LNCaP clone FGC (cell line): ENCODE results near the gene MICAL2.

Experiments used
- DNase-seq: peaks from one replicate; pipeline ENCODE4 v3.0.0-alpha.2; 2011; ENCODE audit warnings: low read depth
- H3K4me3 ChIP-seq: 2 replicates; pipeline ENCODE4 v1.5.1; 2011; ENCODE audit warnings: mild to moderate bottlenecking, low read depth, low read length, control low read depth
- TF ChIP-seq, protein P1 (sequence below): IDR thresholded peaks from 2 replicates; pipeline ENCODE4 v1.5.1; 2012; ENCODE audit warnings: mild to moderate bottlenecking; ENCODE audit not compliant: control insufficient read depth, insufficient read depth; ENCODE audit errors: extremely low read depth

The MICAL2 gene

DNA sequence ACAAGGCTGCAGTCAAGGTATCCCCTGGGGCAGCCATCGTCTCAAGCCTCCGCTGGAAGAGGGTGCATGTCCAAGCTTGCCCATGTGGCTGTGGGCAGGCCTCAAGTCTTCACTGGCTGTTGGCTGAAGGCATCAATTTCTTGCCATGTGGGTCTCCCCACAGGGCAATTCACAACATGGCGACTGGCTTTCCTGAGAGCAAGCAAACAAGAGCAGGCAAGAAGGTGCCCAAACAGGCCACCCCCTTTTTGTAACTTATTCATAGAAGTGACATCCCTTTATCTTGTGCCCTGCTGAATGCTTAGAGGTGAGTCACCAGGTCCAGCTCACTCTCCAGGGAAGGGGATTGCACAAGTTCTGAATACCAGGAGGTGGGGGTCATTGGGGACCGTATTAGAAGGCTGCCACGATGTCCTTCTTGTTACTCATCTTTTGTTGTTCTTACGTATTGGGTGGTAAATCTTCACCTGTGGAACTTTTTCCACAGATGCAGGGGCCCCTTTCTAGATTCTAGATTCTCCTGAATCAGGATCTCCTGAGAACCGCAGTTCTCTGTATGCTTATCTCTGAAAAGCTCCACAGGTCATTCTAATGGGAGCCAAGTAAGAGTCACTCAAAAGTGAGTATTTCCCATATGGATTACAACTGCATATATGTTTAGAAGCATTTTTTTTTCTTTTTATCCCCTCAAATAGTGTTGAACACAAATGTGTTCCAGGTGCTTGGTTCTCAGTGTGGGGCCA lies 44.2 kb upstream of the MICAL2 start:
- TF ChIP-seq, protein P1, sequence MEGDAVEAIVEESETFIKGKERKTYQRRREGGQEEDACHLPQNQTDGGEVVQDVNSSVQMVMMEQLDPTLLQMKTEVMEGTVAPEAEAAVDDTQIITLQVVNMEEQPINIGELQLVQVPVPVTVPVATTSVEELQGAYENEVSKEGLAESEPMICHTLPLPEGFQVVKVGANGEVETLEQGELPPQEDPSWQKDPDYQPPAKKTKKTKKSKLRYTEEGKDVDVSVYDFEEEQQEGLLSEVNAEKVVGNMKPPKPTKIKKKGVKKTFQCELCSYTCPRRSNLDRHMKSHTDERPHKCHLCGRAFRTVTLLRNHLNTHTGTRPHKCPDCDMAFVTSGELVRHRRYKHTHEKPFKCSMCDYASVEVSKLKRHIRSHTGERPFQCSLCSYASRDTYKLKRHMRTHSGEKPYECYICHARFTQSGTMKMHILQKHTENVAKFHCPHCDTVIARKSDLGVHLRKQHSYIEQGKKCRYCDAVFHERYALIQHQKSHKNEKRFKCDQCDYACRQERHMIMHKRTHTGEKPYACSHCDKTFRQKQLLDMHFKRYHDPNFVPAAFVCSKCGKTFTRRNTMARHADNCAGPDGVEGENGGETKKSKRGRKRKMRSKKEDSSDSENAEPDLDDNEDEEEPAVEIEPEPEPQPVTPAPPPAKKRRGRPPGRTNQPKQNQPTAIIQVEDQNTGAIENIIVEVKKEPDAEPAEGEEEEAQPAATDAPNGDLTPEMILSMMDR = no peak
- no peak for DNase-seq
- no peak overlapping the region for H3K4me3 ChIP-seq

DNA sequence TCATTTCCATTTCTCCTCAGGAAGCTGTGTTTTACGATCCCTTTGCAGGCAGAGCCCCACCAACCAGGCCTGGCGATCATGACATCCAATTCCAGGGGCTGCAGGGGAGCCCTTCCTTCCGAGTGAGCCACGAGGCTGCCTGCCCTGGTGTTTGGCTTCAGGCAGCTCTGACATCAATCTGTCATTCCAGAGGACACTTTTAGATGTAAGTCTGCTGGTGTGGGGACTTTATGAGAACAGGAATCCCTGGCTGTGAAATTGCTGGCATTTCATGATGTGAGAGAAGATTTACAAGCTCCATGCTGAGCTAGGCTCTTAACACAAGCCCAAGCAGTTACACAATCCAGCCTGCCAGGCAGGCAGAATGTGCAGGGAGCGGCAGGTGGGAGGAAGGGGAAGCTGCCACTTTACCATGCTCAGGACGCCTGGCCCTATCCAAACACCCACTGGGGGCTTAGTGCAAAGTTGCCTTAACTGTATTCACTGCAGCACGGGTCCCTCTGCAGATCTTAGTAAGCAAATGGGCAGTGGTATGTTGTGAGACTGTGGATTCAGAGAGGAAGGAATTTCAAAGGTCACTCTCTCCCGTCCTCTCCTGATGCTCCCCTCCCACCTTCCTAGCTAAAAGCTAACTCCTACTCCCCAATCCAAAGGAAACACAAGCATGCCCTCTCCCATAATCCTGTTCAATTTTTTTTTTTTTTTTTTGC lies 43.4 kb upstream of the MICAL2 start:
- no peak overlapping the region for H3K4me3 ChIP-seq
- DNase-seq = peak; percentile 75
- TF ChIP-seq, protein P1 = no peak

DNA sequence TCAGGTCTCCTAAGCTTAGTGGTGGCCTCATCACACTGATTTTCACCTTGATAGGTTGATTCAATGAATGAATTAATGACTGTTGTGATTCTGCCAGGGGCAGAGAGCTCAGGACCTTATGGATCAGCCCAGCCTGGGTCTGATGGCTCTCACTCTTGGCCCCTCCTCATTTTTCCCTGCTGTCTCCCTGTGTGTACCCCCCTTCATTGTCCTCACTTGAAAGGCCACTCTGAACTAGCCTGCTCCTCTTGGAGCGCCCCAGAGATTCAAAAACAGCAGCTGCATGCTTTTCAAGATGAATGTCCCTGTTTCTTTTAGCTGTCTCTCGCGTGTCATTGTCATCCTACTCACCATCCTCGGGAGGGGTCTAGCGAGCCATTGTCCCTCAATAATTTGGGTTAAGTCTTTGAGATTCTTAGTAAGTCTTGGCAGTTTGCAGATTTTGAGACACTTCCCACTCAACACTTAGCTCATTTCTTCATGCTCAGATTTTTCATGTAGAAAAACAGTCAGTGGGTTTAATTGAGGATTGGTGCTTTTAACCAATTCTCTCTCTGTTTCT lies 42.5 kb upstream of the MICAL2 start:
- no peak for DNase-seq
- TF ChIP-seq, protein P1 = no peak
- H3K4me3 ChIP-seq = no peak overlapping the region

DNA sequence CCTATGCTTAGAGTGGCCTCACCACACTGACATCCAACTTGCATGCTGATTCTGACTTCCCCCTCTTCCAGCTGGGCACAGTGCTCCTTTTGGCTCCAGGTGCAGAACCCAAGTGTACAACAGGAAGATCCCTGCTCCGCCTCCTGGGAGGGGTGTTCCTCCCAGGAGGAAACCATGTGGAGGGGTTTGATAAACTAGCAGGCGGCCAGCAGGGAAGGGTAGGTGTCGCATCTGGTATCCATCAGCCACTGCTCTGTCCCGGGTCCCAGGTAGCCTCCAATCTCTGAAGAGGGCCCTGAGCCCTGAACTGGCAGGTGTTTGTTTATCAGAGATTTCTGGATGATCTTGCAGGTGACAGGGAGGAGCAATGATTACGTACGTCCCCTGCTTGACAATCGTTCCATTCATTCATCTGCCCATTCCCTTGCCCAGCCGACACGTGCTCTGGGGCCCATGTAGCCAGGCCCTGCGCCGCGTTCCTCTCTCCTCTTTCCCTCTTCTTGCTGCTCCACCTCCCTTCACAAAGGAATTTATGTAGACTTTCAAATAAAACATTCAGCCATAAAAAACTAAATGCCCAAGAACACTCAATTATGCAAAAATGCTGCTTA lies 41.2 kb upstream of the MICAL2 start:
- no peak for DNase-seq

DNA sequence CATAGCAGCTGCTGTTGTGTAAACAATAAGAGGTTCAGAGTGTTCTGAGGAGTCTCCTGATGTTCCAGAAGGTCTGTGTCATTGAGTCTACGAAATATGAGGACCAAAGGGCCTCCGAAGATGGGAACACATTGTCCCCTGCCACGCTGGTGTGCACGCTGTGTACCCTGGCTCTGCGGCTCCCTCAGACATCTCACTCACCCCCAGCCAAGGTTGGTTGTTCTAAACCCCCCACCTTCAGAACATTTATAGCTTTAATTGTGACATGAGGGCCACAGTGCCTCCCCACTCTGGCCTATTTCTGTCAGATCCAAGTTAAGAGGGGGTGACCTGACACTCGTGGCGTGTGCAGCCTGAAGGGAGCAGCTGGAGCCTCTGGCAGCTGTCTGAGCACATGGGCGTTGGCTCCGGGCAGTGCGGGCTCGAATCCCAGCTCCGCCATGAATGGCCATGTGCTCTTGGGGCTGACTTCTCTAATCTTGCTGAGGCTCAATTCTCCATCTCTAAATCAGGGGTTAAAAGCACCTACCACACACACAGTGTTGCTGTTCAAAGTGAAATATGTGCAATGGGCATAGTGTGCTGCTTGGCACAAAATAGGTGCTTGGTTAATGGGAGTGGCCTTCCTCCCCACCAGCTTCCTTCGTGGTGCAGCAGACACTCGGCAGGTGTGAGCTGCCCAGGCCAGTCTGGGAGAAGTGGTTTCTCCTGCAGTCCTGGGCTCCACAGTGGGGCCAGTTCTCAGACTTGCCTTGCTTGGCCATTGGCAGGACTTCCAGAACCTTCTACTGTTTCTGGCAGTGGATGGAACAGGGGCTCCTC lies 39.7 kb upstream of the MICAL2 start:
- DNase-seq = peak; percentile 31
- TF ChIP-seq, protein P1 = no peak
- no peak overlapping the region for H3K4me3 ChIP-seq

More for the DNA sequence above, 41.2 kb upstream of the MICAL2 start:
- TF ChIP-seq, protein P1 = no peak
- no peak overlapping the region for H3K4me3 ChIP-seq

DNA sequence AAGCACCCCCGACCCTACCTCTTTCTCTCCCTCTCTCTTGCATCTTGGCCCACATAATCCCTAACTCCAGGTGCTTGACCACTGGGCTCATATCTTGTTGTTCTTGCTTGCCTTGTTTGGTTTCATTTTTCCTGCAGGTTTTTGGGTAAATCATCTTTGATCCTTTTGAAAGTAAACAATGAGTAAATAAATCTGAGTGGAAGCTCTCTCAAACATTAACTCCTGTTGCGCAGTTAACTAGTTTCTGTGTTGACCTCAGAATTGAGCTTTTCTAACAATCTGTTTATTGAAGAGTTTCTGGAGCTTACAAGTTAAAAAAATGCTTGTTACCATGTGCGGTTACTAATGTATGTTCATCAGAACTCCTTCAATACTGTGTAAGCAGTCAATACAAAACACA lies 38.8 kb upstream of the MICAL2 start:
- TF ChIP-seq, protein P1 = no peak
- no peak overlapping the region for H3K4me3 ChIP-seq
- no peak for DNase-seq
